Measurements from ENCODE around the gene ZNF74.
"Not testable (repeated sequence)": the region's sequence is repeated elsewhere in the genome, so short reads cannot be mapped to it uniquely, and the experiment has no call there.

ZNF74 gene

GRCh38 chr22:20449819-20450550, 56.0 kb downstream of the ZNF74 start:
- H3K4me3 ChIP-seq (ENCODE audit: low read length), result no peak overlapping the region
- no peak for TF ChIP-seq ZNF274 (IDR thresholded peaks at IDR 0.05; ENCODE audit: low read depth, low read length)

GRCh38 chr22:20450551-20450906, 56.6 kb downstream of the ZNF74 start:
- TF ChIP-seq ZNF274 (IDR thresholded peaks at IDR 0.05; ENCODE audit: low read depth, low read length), result no peak
- no peak overlapping the region for H3K4me3 ChIP-seq (ENCODE audit: low read length)

GRCh38 chr22:20451129-20451778, 57.3 kb downstream of the ZNF74 start:
- not testable (repeated sequence) for H3K4me3 ChIP-seq (ENCODE audit: low read length)

GRCh38 chr22:20451920-20452319, 58.0 kb downstream of the ZNF74 start:
- no peak overlapping the region for H3K4me3 ChIP-seq (ENCODE audit: low read length)
- TF ChIP-seq ZNF274 (IDR thresholded peaks at IDR 0.05; ENCODE audit: low read depth, low read length), result no peak

DNA sequence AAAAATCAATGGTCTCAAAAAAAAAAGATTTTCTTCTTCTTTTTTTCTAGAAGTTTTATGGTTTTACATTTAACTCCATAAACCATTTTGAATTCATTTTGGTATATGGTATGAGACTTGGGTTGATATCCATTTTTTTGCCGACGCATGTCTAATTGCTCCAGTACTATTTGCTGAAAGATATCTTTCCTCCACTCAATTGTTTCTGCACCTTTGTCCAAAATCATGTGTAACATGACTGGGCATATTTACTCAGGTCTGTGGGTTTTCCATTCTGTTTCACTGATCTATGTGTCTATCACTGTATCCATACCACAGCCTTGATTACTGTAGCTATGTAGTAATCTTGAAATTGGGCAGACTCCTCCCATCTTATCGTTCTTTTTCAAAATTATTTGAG, 59.3 kb downstream of the ZNF74 start:
- TF ChIP-seq ZNF274 (IDR thresholded peaks at IDR 0.05; ENCODE audit: low read depth, low read length), result no peak

GRCh38 chr22:20455709-20456063, 61.7 kb downstream of the ZNF74 start:
- no peak overlapping the region for H3K4me3 ChIP-seq (ENCODE audit: low read length)
- TF ChIP-seq ZNF274 (IDR thresholded peaks at IDR 0.05; ENCODE audit: low read depth, low read length), result no peak

More for the DNA sequence above, 59.3 kb downstream of the ZNF74 start:
- no peak overlapping the region for H3K4me3 ChIP-seq (ENCODE audit: low read length)

DNA sequence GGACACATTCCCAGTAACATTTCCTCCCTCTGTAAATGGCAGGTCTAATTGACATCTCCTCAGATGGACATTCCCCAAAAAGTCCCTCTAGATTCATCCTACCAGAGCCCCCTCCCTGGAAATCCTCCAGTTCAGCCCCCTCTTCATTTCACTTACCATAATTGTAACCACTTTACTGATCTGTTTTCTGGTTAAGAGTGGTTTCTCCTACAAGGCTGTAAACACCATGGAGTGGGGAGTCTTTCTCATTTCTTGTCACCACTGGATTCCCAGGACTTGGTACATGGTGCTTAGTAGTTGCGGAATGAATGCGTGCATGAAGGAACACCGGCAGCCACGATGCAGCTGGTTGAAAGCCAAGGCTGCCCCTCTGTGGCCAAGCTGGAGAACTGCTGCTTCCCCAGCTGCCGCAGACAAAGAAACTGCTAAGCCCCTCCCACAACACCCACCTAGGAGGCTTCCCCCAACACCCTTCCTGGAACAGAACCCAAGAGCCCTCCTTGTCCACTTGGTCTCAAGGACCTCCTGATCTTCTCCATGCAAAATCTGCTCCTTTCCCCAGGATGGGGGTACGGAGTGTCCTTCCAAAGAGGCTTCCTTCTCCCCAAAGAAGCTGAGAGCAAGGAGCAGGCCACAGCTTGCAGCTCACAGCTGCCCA, 62.2 kb downstream of the ZNF74 start:
- H3K4me3 ChIP-seq (ENCODE audit: low read length), result no peak overlapping the region
- TF ChIP-seq ZNF274 (IDR thresholded peaks at IDR 0.05; ENCODE audit: low read depth, low read length), result no peak

- TF ChIP-seq ZNF274 (IDR thresholded peaks at IDR 0.05; ENCODE audit: low read depth, low read length), result no peak
- no peak overlapping the region for H3K4me3 ChIP-seq (ENCODE audit: low read length)
These were observed 62.7 kb downstream of the ZNF74 start for GRCh38 chr22:20456722-20457076.

- no peak overlapping the region for H3K4me3 ChIP-seq (ENCODE audit: low read length)
These were observed 63.7 kb downstream of the ZNF74 start for GRCh38 chr22:20457506-20458240.

More at GRCh38 chr22:20457506-20458240, 63.7 kb downstream of the ZNF74 start:
- TF ChIP-seq ZNF274 (IDR thresholded peaks at IDR 0.05; ENCODE audit: low read depth, low read length), result no peak

Measured in GM08714 (cell line).